Activated CD8-positive, alpha-beta memory T cell treated with anti-CD3 and anti-CD28 coated beads, Interleukin-2, amount 50 U/mL, for 48 hours (primary cell): ENCODE data around the gene RUNX3.
"Not testable (repeated sequence)": the region's sequence is repeated elsewhere in the genome, so short reads cannot be mapped to it uniquely, and the experiment has no call there.

Experiments used
- DNase-seq: peaks from one replicate; pipeline ENCODE4 v3.0.0-alpha.2; 2020

The RUNX3 gene

DNA sequence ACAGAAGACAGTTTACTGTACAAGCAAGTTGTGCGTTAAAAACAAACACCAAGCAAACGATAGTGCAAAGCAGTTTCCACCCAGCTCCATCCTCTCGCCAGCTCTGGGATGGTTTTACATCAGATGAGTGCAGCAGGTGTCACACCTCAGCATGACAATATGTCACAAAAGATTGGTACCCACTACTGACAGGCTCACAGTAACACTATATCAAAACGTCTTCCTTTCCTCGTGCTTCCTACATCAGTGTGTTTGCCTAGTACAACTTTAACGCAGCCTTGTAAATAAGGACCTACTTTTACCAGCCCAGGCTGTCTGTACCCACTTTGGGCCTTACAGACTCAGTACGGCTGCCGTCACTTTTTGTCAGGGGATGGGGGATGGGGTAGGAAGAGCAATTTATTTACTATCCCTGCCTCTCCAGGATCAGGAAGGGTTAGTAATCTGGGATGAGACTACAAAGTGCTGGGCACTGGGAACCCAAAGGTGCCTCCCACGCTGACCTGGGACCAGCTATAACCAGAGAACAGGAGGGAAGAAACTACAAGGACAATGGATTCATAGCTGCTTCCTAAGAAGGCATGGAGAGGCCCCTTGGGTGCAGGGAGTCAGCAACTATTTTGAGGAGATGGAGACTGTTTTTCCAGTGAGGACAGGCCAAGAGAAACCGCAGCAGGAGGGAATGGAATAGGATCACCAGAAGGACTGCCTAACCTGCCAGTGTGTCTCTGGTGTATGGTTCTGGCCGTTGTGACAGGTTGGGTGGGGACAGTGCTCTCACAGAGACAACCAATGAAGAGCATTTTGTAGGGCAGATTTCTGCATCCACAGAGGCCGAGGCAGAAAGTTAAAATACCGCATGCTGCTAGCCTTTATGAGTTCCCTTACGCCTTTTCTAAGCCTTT is 30.2 kb downstream of the RUNX3 start:
- DNase-seq: peak; percentile 68

GRCh38 chr1:24898909-24899439 is 31.1 kb downstream of the RUNX3 start:
- DNase-seq: peak; percentile 75

DNA sequence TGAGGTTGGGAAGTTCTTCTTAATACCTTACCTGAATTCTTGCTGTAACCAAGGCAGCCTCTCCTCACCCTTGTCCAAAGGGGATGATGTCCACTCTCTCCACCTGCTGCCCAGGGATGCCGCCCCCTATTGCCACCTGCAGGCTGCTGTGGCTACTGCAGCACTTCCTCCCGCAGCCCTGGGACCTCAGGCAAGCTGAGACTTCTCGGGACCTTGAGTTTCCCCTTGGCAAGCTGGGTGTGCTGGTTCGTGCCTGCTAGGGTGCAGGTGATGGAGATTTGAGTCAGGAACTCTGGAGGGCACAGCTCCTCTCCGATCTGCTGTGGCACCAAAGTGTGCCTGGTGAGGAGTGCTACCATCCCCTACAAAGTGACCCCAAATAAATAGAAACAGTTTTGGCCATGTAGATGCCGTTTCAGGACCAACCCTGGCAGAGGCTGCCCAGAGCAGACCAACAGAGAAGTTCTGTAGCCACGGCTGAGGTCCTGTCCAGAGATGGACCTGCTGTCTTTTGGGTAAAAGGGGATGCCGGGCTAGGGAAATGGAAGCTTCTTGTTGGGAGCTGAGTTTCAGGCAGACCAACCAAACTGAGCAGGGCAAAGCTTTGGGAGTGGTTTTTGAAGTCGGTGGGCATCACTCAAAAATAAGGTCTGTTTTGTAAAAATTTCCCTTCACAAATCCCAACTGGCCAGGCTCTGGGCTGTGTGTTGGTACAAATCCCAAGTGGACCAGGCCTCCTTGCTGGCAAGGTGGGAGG is 31.7 kb downstream of the RUNX3 start:
- peak; percentile 85 for DNase-seq

- DNase-seq: peak; percentile 63
Observed at GRCh38 chr1:24897263-24898151, 32.6 kb downstream of the RUNX3 start.

DNA sequence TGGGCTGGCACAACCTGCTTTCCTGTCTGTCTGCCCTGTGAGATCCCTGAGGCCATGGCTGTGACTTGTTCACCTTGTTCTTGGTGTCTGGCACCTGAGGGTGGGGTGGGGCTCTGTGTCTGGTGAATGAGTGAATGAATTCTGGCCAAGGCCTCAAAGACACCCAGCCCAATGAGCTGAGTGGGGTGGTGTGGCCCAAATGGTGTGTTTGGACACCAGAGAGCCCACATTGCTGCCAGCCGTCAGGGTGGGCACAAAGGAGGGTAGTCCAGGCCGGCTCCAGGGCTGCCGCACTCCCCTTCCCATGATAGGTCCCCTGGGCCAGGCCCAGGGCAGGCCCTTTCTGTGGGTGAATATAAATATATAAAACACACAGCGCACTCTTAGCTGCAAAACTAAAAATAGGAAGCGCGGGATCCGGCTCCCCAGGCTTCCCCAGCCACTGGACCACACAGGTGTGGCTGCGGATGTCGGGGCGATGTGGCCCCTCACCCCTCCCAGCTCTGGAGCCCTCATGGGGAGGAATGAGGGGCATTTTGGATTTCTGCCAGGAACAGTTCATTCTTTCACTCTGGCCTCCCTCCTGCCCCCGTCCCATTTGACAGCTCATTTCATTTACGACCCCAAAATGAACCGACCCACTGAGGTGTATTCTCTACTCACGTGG is 33.3 kb downstream of the RUNX3 start:
- DNase-seq: peak; percentile 63

- DNase-seq: peak; percentile 63
Observed at GRCh38 chr1:24896176-24896575, 33.9 kb downstream of the RUNX3 start.

DNA sequence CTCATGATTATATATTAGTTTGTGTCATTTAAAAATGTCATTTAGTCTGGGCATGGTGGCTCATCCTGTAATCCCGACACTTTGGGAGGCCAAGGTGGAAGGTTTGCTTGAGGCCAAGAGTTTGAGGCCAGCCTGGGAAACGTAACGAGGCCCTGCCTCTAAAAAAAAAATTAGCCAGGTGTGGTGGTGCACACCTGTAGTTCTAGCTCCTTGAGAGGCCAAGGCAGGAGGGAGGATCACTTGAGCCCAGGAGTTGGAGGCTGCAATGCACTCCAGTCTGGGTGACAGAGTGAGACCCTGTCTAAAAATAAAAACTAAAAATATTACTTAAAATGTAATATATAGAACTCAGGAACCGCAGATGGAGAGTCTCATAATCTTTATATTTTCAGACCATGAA is 34.6 kb downstream of the RUNX3 start:
- no peak for DNase-seq

DNA sequence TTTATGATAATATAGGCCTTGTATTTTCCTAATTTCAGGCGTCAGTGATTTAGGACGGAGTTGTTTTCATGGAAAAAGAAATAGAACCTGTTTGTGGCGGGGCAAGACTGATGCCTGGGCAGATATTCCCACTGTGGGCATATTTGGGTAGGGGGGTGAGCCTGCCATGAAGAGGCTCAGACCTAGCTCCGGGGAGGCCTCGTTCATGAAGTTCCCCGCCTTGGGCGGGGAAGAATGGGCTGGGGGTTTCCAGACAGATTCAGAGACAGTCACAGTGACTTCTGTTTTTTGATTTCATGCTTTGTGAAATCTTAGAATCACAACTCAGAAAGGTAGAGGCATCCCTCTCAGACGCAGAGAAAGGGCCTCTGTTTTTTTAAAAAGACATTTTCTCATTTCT is 36.1 kb downstream of the RUNX3 start:
- peak; percentile 38 for DNase-seq

DNA sequence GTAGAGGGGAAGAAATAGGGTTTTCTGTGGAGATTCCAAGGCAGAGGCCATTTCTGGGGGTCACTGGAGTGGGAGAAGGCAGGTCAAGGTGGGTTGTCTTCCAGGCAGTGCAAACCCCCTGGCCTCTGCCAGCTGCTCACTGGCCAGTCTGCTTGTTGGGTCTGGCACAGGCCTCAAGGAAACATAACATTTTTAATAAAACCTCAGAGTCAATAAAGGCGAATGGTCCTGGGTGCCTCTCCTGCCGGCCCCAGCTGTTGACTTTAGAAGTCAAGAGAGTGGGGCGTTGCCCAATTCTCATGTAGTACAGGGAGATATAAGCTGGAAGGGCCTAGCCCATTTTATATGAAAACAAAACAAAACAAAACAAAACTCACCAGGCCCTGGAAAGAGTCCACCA is 36.6 kb downstream of the RUNX3 start:
- DNase-seq: no peak

DNA sequence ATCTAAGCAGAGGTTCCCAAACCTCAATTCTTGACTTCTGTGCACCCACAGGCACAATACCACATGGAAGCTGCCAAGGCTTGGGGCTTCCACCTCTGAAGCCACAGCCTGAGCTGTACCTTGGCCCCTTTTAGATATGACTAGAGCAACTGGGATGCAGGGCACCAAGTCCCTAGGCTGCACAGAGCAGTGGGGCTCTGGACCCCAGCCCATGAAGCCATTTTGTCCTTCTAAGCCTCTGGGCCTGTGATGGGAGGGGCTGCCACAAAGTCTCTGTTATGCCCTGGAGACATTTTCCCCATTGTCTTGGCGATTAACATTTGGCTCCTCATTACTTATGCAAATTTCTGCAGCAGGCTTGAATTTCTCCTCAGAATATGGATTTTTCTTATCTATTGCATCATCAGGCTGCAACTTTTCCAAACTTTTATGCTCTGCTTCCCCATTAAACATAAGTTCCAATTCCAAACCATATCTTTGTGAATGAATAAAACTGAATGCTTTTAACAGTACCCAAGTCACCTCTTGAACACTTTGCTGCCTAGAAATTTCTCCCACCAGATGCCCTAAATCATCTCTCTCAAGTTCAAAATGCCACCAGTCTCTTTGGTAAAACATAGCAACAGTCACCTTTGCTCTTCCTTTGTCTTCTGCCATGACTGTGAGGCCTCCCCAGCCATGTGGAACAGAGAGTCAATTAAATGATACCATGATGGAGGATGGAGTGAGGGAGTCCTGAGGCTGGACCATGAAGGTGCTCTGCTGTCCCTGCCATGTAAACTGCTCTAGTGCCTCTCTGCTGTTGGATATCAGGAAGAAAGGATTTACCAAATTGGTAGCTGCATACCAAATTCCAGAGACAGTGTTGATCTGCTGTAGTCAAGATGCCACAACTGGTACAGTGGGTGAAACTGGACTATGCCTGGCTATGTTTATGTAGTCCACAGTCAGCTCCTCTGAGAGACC is 37.6 kb downstream of the RUNX3 start:
- DNase-seq: peak; percentile 42

DNA sequence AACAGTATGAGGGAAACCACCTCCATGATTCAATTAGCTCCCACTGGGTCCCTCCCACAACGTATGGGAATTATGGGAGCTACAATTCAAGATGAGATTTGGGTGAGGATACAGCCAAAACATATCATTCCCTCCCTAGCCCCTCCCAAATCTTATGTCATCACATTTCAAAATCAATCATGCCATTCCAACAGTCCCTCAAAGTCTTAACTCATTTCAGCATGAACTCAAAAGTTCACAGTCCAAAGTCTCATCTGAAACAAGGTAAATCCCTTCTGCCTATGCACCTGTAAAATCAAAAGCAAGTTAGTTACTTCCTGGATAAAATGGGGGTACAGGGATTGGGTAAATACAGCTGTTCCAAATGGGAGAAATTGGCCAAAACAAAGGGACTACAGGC is 38.7 kb downstream of the RUNX3 start:
- not testable (repeated sequence) for DNase-seq

- DNase-seq: peak; percentile 38
Observed at GRCh38 chr1:24890887-24891286, 39.2 kb downstream of the RUNX3 start.

DNA sequence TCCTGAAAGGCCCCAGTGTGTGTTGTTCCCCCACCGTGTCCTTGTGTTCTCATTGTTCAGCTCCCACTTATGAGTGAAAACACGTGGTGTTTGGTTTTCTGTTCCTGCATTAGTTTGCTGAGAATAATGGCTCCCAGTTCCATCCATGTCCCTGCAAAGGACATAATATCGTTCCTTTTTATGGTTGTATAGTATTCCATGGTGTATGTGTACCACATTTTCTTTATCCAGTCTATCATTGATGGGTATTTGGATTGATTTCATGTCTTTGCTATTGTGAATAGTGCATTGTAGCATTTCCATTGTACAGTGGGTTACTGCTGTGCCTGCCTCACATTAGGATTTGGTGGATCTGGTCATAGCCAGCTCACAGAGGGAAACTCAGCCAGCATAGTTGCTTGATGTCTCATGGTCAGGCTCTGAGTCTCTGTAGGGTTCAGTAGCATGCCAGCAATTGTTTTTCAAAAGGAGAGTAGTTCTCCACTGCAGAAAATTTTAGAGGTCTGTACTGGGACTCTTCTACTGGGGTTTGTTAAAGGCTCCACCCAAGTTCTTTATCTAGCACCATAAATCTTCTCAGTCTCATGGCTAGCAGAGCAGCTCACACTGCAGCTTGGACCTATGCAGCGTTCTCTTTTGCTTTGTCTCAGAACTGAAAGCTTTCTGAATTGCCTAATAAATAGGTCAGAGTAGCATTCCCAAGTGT is 41.0 kb downstream of the RUNX3 start:
- DNase-seq: no peak

DNA sequence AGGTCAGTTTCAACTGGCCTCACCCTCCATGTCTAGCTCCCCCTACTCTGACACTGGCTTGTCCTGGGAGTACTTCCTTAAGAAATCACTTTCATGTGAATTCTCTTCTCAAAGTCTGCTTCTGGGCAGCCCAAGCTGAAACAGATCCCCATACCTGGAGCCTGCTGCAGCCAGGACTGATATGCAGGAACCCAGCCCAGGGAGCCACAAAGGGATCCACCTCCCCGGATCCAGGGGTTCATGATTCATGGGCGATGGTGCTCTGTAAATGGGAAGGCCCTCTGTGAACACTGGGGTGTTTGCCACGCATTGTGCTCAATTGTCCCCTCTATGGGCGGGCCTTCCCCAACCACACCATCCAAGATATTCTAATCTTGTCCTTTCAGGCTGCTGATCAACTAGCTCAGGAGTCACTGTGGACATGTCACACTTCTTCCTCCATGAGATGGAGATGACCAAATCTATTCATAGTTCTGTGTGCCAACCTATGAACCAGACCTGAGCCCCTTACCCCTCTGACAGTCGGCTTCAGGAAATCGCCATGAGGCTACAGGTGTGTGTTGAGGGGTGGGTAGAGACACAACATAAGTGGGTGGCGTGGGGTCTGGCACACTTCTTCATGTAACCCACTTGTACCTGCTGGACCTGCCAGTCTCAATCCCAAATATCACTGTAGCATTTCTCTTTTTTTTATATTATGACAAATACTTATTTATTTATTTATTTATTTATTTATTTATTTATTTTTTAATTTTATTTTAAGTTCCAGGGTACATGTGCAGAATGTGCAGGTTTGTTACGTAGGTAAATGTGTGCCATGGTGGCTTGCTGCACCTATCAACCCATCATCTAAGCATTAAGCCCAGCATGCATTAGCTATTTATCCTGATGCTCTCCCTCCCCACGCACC is 41.8 kb downstream of the RUNX3 start:
- DNase-seq: peak; percentile 50

- no peak for DNase-seq
Observed at GRCh38 chr1:24886241-24886640, 43.8 kb downstream of the RUNX3 start.

GRCh38 chr1:24884751-24885150 is 45.3 kb downstream of the RUNX3 start:
- DNase-seq: no peak

DNA sequence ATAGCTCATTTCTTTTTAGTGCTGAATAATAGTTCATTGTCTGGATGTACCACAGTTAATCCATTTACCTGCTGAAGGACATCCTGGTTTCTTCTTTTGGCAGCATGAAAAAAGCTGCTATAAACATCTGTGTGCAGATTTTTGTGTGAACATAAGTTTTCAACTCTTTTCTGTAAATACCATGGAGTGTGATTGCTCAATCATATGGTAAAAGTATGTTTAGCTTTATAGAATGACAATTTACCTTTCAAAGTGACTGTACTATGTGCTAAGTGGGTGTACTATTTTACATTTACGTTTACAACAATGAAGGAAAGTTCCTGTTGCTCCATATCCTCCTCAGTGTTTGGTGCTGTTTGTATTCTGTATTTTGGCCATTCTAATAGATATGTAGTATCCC is 49.0 kb downstream of the RUNX3 start:
- DNase-seq: no peak

DNA sequence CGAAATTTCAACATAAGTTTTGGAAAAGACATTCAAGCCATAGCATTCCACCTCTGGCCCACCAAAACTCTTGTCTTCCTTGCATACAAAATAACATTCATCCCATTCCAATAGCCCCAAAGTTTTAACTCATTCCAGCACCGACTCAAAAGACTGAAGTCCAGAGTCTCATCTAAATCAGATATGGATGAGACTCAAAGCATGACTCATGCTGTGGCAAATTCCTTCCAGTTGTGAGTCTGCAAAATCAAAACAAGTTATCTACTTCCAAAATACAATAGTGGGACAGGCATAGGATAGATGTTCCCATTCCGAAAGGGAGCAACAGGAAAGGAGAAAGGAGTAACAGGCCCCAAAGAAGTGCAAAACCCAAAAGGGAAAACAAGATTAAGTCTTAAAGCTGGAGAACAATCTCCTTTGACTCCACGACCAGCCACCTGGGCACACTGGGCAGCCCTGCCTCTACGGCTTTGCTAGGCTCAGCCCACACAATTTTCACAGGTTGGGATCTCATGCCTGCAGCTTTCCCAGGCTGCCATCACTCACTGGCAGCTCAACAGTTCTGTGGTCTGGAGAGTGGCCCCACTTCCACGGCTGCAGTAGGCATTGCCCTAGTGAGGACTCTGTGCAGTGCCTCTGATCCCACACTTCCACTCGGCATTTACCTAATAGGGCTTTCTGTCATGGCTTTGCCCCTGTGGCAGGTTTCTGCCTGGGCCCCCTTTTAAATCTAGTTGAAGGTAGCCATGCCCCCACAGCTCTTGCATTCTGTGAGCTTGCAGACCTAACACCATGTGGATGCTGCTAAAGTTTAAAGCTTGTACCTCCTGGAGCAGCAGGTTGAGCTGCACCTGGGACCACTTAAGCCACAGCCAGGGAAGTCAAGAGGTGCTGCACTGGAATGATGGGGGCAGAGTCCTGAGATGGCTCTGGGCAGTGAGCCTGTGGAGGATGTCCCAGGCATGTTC is 51.0 kb downstream of the RUNX3 start:
- peak; percentile 26 for DNase-seq
